Liver (tissue), 9 donors: ENCODE data around the gene NUTF2. TPM values are rescaled to one million over a fixed set of nuclear protein-coding genes. Genes with fewer than 3 reads are reported as not detected.

ENCODE experiments used
- DNase-seq: peaks from one replicate; pipeline ENCODE4 v3.0.0-alpha.2; 2017; ENCODE audit warnings: low spot score
- H3K27ac ChIP-seq, 2 donors: one replicate each; pipeline ENCODE4 v1.7.0; 2013; ENCODE audit warnings: inconsistent platforms in 2 of 2, low read length in 2 of 2, control low read depth in 1 of 2, low read depth in 1 of 2, mild to moderate bottlenecking in 1 of 2
- H3K27me3 ChIP-seq, 4 donors: one replicate each; pipeline versions ENCODE4 v1.6.1 to v1.7.0; 2013; ENCODE audit warnings: low read length in 3 of 4, inconsistent platforms in 1 of 4, mild to moderate bottlenecking in 1 of 4, moderate library complexity in 1 of 4; ENCODE audit not compliant: control insufficient read depth in 4 of 4, insufficient read depth in 4 of 4
- H3K36me3 ChIP-seq, 4 donors: one replicate each; pipeline versions ENCODE4 v1.6.1 to v1.7.0; 2013; ENCODE audit warnings: low read length in 3 of 4, mild to moderate bottlenecking in 3 of 4, low read depth in 1 of 4, moderate library complexity in 1 of 4; ENCODE audit not compliant: control insufficient read depth in 4 of 4, insufficient read depth in 3 of 4
- H3K4me1 ChIP-seq, 4 donors: one replicate each; pipeline versions ENCODE4 v1.6.1 to v1.7.0; 2013; ENCODE audit warnings: low read length in 3 of 4, mild to moderate bottlenecking in 3 of 4, moderate library complexity in 1 of 4; ENCODE audit not compliant: control insufficient read depth in 4 of 4, insufficient read depth in 4 of 4
- H3K4me3 ChIP-seq, 3 donors: one replicate each; pipeline versions ENCODE4 v1.6.1 to v1.7.0; 2013; ENCODE audit warnings: low read length in 3 of 3, control low read depth in 1 of 3, low read depth in 1 of 3, mild to moderate bottlenecking in 1 of 3
- H3K9ac ChIP-seq, 2 donors: one replicate each; pipeline ENCODE4 v1.7.0; 2013; ENCODE audit warnings: low read length in 2 of 2, mild to moderate bottlenecking in 2 of 2, moderate library complexity in 2 of 2, control low read depth in 1 of 2, low read depth in 1 of 2
- H3K9me3 ChIP-seq, 4 donors: one replicate each; pipeline versions ENCODE4 v1.6.1 to v1.7.0; 2013; ENCODE audit warnings: low read length in 3 of 4; ENCODE audit not compliant: control insufficient read depth in 4 of 4
- CTCF ChIP-seq: fragments of 150-350 bp; IDR thresholded peaks from 2 replicates; pipeline ENCODE4 v1.5.1; 2017; ENCODE audit warnings: improper control_type of control experiment, low read depth, low read length; ENCODE audit not compliant: missing input control
- EGR1 ChIP-seq, 2 donors: IDR thresholded peaks; 2 replicates each; pipeline ENCODE4 v1.6.1; 2016 to 2018; ENCODE audit warnings: antibody characterized with exemption in 2 of 2, low read depth in 2 of 2
- FOXA1 ChIP-seq: IDR thresholded peaks from 2 replicates; pipeline ENCODE4 v1.6.1; 2016; ENCODE audit warnings: antibody characterized with exemption
- FOXA2 ChIP-seq: IDR thresholded peaks from 2 replicates; pipeline ENCODE4 v1.6.1; 2016; ENCODE audit warnings: antibody characterized with exemption
- GABPA ChIP-seq, 2 donors: IDR thresholded peaks in 1 of 2; conservative IDR thresholded peaks in 1 of 2; 2 replicates each; pipeline ENCODE4 v1.6.1; 2016; ENCODE audit warnings: antibody characterized with exemption in 2 of 2, mild to moderate bottlenecking in 1 of 2, moderate library complexity in 1 of 2
- HNF4A ChIP-seq, 2 donors: conservative IDR thresholded peaks; 2 replicates each; pipeline ENCODE4 v1.6.1; 2016; ENCODE audit warnings: antibody characterized with exemption in 2 of 2, mild to moderate bottlenecking in 2 of 2
- HNF4G ChIP-seq: IDR thresholded peaks from 2 replicates; pipeline ENCODE4 v1.6.1; 2016; ENCODE audit warnings: antibody characterized with exemption
- JUND ChIP-seq, 2 donors: IDR thresholded peaks; 2 replicates each; pipeline ENCODE4 v1.6.1; 2016; ENCODE audit warnings: antibody characterized with exemption in 2 of 2
- NR2F2 ChIP-seq: IDR thresholded peaks from 2 replicates; pipeline ENCODE4 v1.6.1; 2016; ENCODE audit warnings: antibody characterized with exemption
- RAD21 ChIP-seq, 2 donors: IDR thresholded peaks; 2 replicates each; pipeline ENCODE4 v1.6.1; 2016; ENCODE audit warnings: antibody characterized with exemption in 2 of 2, mild to moderate bottlenecking in 2 of 2
- REST ChIP-seq: IDR thresholded peaks from 2 replicates; pipeline ENCODE4 v1.6.1; 2016; ENCODE audit warnings: antibody characterized with exemption, mild to moderate bottlenecking
- SP1 ChIP-seq: IDR thresholded peaks from 2 replicates; pipeline ENCODE4 v1.6.1; 2018; ENCODE audit warnings: antibody characterized with exemption, mild to moderate bottlenecking
- TAF1 ChIP-seq: conservative IDR thresholded peaks from 2 replicates; pipeline ENCODE4 v1.6.1; 2016; ENCODE audit warnings: antibody characterized with exemption, mild to moderate bottlenecking
- YY1 ChIP-seq: IDR thresholded peaks from 2 replicates; pipeline ENCODE4 v1.6.1; 2016; ENCODE audit warnings: antibody characterized with exemption, mild to moderate bottlenecking
- WGBS: extraction: QIAGEN DNeasy Blood & Tissue Kit; methylation state at CpG from one replicate; pipeline ENCODE4 v1.1.7; 2013; 5-methylcytosine and 5-hydroxymethylcytosine counted together
- polyA plus RNA-seq, 2 donors: library from polyadenylated mRNA; stranded (reverse) in 1 of 2; unstranded in 1 of 2; fragments of 200-250 nt in 1 of 2; fragments of >200 nt in 1 of 2; fragmentation: Nextera tagmentation in 1 of 2; extraction: Ambion mirVana in 1 of 2; gene quantifications; one replicate each; pipeline versions ENCODE4 v1.2.1 to v1.2.3, GENCODE V29; 2013 to 2015
- total RNA-seq, 2 donors: library from RNA; depleted of rRNA; stranded (reverse); fragments of >200 nt; gene quantifications; one replicate each; pipeline ENCODE4 v1.2.3, GENCODE V29; 2014
- TF ChIP-seq, protein P1 (sequence below): IDR thresholded peaks from 2 replicates; pipeline ENCODE4 v1.6.1; 2016; ENCODE audit warnings: antibody characterized with exemption
- TF ChIP-seq, protein P2 (sequence below): IDR thresholded peaks from 2 replicates; pipeline ENCODE4 v1.6.1; 2016; ENCODE audit warnings: antibody characterized with exemption
- TF ChIP-seq, protein P3 (sequence below): IDR thresholded peaks from 2 replicates; pipeline ENCODE4 v1.6.1; 2016; ENCODE audit warnings: antibody characterized with exemption
- donor health status: healthy.
- donor health status: healthy.
- donor health status: healthy.
- donor health status: healthy.
- donor health status: healthy.

NUTF2 gene
- total and polyA plus RNA-seq, 4 donors = 27.4 to 69.5 (median 54.8) TPM

GRCh38 chr16:67858500-67858899 lies 11.8 kb downstream of the NUTF2 start:
- H3K9me3 ChIP-seq = no peaks in the 10 kb centered on the region
- H3K27ac ChIP-seq = peak overlapping the region; percentile 77 to 90
- H3K4me3 ChIP-seq = no peak overlapping the region
- 64% methylated on average over 4 of the region's 4 CpGs for WGBS
- H3K27me3 ChIP-seq = no peaks in the 10 kb centered on the region
- no peaks in the 10 kb centered on the region for H3K36me3 ChIP-seq
- no peak for DNase-seq
- TF ChIP-seq, protein P1, sequence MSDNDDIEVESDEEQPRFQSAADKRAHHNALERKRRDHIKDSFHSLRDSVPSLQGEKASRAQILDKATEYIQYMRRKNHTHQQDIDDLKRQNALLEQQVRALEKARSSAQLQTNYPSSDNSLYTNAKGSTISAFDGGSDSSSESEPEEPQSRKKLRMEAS = no peak
- no peak for TF ChIP-seq CTCF
- no peak for TF ChIP-seq GABPA (IDR thresholded peaks at IDR 0.05 in 1 of 2, conservative IDR thresholded peaks at IDR 0.05 in 1 of 2)
- no peak for TF ChIP-seq YY1
- no peak for TF ChIP-seq EGR1 (IDR thresholded peaks at IDR 0.05; ENCODE audit: low read depth in 2 of 2)
- TF ChIP-seq, protein P2, sequence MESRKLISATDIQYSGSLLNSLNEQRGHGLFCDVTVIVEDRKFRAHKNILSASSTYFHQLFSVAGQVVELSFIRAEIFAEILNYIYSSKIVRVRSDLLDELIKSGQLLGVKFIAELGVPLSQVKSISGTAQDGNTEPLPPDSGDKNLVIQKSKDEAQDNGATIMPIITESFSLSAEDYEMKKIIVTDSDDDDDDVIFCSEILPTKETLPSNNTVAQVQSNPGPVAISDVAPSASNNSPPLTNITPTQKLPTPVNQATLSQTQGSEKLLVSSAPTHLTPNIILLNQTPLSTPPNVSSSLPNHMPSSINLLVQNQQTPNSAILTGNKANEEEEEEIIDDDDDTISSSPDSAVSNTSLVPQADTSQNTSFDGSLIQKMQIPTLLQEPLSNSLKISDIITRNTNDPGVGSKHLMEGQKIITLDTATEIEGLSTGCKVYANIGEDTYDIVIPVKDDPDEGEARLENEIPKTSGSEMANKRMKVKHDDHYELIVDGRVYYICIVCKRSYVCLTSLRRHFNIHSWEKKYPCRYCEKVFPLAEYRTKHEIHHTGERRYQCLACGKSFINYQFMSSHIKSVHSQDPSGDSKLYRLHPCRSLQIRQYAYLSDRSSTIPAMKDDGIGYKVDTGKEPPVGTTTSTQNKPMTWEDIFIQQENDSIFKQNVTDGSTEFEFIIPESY = no peak
- TF ChIP-seq REST = no peak
- TF ChIP-seq RAD21 (IDR thresholded peaks at IDR 0.05) = no peak
- TF ChIP-seq TAF1 = no peak
- TF ChIP-seq NR2F2 = no peak
- TF ChIP-seq JUND (IDR thresholded peaks at IDR 0.05) = no peak
- no peak for TF ChIP-seq HNF4G
- TF ChIP-seq FOXA2 = no peak
- no peak for TF ChIP-seq SP1
- H3K9ac ChIP-seq = no peak overlapping the region
- peaks cover 11 to 22% (median 17%) of the 10 kb centered on the region in 4 donors for H3K4me1 ChIP-seq

GRCh38 chr16:67860589-67861398 lies 14.1 kb downstream of the NUTF2 start:
- WGBS = 90% methylated on average over 8 of the region's 8 CpGs
- no peak overlapping the region for H3K4me3 ChIP-seq
- H3K9ac ChIP-seq = no peak overlapping the region
- no peak for DNase-seq
- H3K27ac ChIP-seq = no peak overlapping the region
- no peaks in the 10 kb centered on the region for H3K27me3 ChIP-seq
- no peaks in the 10 kb centered on the region for H3K9me3 ChIP-seq
- H3K4me1 ChIP-seq = peaks cover 11 to 22% (median 17%) of the 10 kb centered on the region in 4 donors
- peaks cover 0 to 2% (median under 1%) of the 10 kb centered on the region in 4 donors for H3K36me3 ChIP-seq
- TF ChIP-seq NR2F2 = no peak
- no peak for TF ChIP-seq YY1
- no peak for TF ChIP-seq TAF1
- no peak for TF ChIP-seq JUND (IDR thresholded peaks at IDR 0.05)
- no peak for TF ChIP-seq HNF4A (conservative IDR thresholded peaks at IDR 0.05)
- TF ChIP-seq GABPA (IDR thresholded peaks at IDR 0.05 in 1 of 2, conservative IDR thresholded peaks at IDR 0.05 in 1 of 2) = no peak
- no peak for TF ChIP-seq HNF4G
- TF ChIP-seq, protein P3, sequence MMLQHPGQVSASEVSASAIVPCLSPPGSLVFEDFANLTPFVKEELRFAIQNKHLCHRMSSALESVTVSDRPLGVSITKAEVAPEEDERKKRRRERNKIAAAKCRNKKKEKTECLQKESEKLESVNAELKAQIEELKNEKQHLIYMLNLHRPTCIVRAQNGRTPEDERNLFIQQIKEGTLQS = no peak
- TF ChIP-seq REST = no peak
- TF ChIP-seq EGR1 (IDR thresholded peaks at IDR 0.05; ENCODE audit: low read depth in 2 of 2) = no peak
- TF ChIP-seq, protein P2 = no peak
- no peak for TF ChIP-seq RAD21 (IDR thresholded peaks at IDR 0.05)
- no peak for TF ChIP-seq FOXA1
